GM23338 (cell line): ENCODE data around the gene ANKRD23. TPM values are rescaled to one million over a fixed set of nuclear protein-coding genes. Genes with fewer than 3 reads are reported as not detected.

Experiments
- ATAC-seq: fragments of 200-7000 bp; cut with Tn5 transposase; 3 replicates; pipeline ENCODE4 v1.9.1; 2020
- DNase-seq: peaks from one replicate; pipeline ENCODE4 v3.0.0-alpha.2; 2015; ENCODE audit warnings: low spot score
- H2AFZ ChIP-seq: fragments of 200-600 bp; sonication (generic); 2 replicates; pipeline ENCODE4 v1.8.0; 2016; ENCODE audit warnings: antibody characterized with exemption, mild to moderate bottlenecking, moderate library complexity
- H3F3A ChIP-seq: fragments of 200-600 bp; sonication (generic); replicated peaks from 2 replicates; pipeline ENCODE4 v1.8.0; 2017; ENCODE audit warnings: antibody characterized with exemption, mixed run types, low read depth
- H3K27ac ChIP-seq: fragments of 200-600 bp; sonication (generic); 2 replicates; pipeline ENCODE4 v1.6.1; 2016; ENCODE audit warnings: low read depth
- H3K27me3 ChIP-seq: fragments of 200-600 bp; sonication (generic); 2 replicates; pipeline ENCODE4 v1.8.0; 2016; ENCODE audit warnings: mild to moderate bottlenecking, mixed run types, moderate library complexity; ENCODE audit not compliant: insufficient read depth
- H3K36me3 ChIP-seq: fragments of 200-600 bp; sonication (generic); 2 replicates; pipeline ENCODE4 v1.8.0; 2016; ENCODE audit warnings: mild to moderate bottlenecking; ENCODE audit not compliant: insufficient read depth
- H3K4me1 ChIP-seq: fragments of 200-600 bp; sonication (generic); 2 replicates; pipeline ENCODE4 v1.8.0; 2016; ENCODE audit warnings: mild to moderate bottlenecking, moderate library complexity; ENCODE audit not compliant: insufficient read depth
- H3K4me2 ChIP-seq: fragments of 200-600 bp; sonication (generic); 2 replicates; pipeline ENCODE4 v1.7.1; 2017; ENCODE audit warnings: mixed run types
- H3K4me3 ChIP-seq: fragments of 200-600 bp; sonication (generic); 2 replicates; pipeline ENCODE4 v1.6.1; 2016; ENCODE audit warnings: mixed run types
- H3K79me2 ChIP-seq: fragments of 200-600 bp; sonication (generic); replicated peaks from 2 replicates; pipeline ENCODE4 v1.8.0; 2017; ENCODE audit warnings: mild to moderate bottlenecking; ENCODE audit not compliant: insufficient read depth
- H3K9me2 ChIP-seq: fragments of 200-600 bp; sonication (generic); 2 replicates; pipeline ENCODE4 v1.8.0; 2017; ENCODE audit not compliant: insufficient read depth
- H4K20me1 ChIP-seq: fragments of 200-600 bp; sonication (generic); replicated peaks from 2 replicates; pipeline ENCODE4 v1.8.0; 2017; ENCODE audit warnings: mild to moderate bottlenecking; ENCODE audit not compliant: insufficient read depth
- H3K27ac Mint-ChIP-seq: 2 replicates; pipeline ENCODE4 v1.8.0; 2020; ENCODE audit warnings: inconsistent platforms, mild to moderate bottlenecking, moderate library complexity, mixed read lengths
- H3K27me3 Mint-ChIP-seq: 3 replicates; pipeline ENCODE4 v1.8.0; 2022; ENCODE audit warnings: low read depth, mild to moderate bottlenecking, moderate library complexity, mixed read lengths, inconsistent platforms; ENCODE audit not compliant: insufficient read depth, poor library complexity
- H3K36me3 Mint-ChIP-seq: 3 replicates; pipeline ENCODE4 v1.8.0; 2021; ENCODE audit warnings: low read depth, mild to moderate bottlenecking, inconsistent platforms, moderate library complexity, mixed read lengths
- H3K4me1 Mint-ChIP-seq: 3 replicates; pipeline ENCODE4 v1.8.0; 2020; ENCODE audit warnings: mild to moderate bottlenecking, inconsistent platforms, mixed read lengths
- H3K4me3 Mint-ChIP-seq: 3 replicates; pipeline ENCODE4 v1.8.0; 2021; ENCODE audit warnings: moderate library complexity, mild to moderate bottlenecking, inconsistent platforms, mixed read lengths
- H3K9me3 Mint-ChIP-seq: 3 replicates; pipeline ENCODE4 v1.8.0; 2020; ENCODE audit warnings: moderate library complexity, mild to moderate bottlenecking, inconsistent platforms, mixed read lengths
- CTCF ChIP-seq, 2 experiments: fragments of 200-600 bp in 1 of 2; sonication (generic) in 1 of 2; conservative IDR thresholded peaks; 2 replicates each; pipeline versions ENCODE4 v1.5.1 to v1.6.1; 2016 to 2017; ENCODE audit warnings: antibody characterized with exemption in 2 of 2, low read depth in 2 of 2, mild to moderate bottlenecking in 2 of 2, moderate library complexity in 1 of 2
- EZH2 ChIP-seq: fragments of 200-600 bp; sonication (generic); IDR thresholded peaks from one replicate; pipeline ENCODE4 v1.8.0; 2017; ENCODE audit warnings: antibody characterized with exemption, mild to moderate bottlenecking, low read depth; ENCODE audit not compliant: unreplicated experiment
- EZH2phosphoT487 ChIP-seq: fragments of 200-600 bp; sonication (generic); IDR thresholded peaks from one replicate; pipeline ENCODE4 v1.8.1; 2018; ENCODE audit warnings: antibody characterized with exemption; ENCODE audit not compliant: unreplicated experiment
- JUNB ChIP-seq: IDR thresholded peaks from one replicate; pipeline ENCODE4 v1.6.1; 2016; ENCODE audit warnings: antibody characterized with exemption; ENCODE audit not compliant: unreplicated experiment
- STAT1 ChIP-seq: IDR thresholded peaks from one replicate; pipeline ENCODE4 v1.6.1; 2016; ENCODE audit warnings: antibody characterized with exemption; ENCODE audit not compliant: unreplicated experiment
- ZNF114 ChIP-seq: fragments of 250-450 bp; sonication (Bioruptor Pico); IDR thresholded peaks from 2 replicates; pipeline ENCODE4 v1.5.0; 2020; ENCODE audit warnings: mild to moderate bottlenecking, moderate library complexity
- polyA plus RNA-seq: library from polyadenylated mRNA; unstranded; fragments of >200 nt; fragmentation: Nextera tagmentation; extraction: Ambion mirVana; gene quantifications from 2 replicates; pipeline ENCODE4 v1.2.1, GENCODE V29; 2016
- total RNA-seq: library from RNA; depleted of rRNA; stranded (reverse); fragments of >200 nt; shearing (Covaris generic); gene quantifications from 2 replicates; pipeline ENCODE4 v1.2.3, GENCODE V29; 2014

Gene ANKRD23
- total and polyA plus RNA-seq, 2 experiments from 2014 or later, result 4.0 to 5.0 TPM

GRCh38 chr2:96801005-96801785 lies 42.6 kb downstream of the ANKRD23 start:
- no peak overlapping the region for H3K27ac Mint-ChIP-seq
- no peaks in the 10 kb centered on the region for H4K20me1 ChIP-seq
- H3K36me3 ChIP-seq, result no peaks in the 10 kb centered on the region
- H3K4me2 ChIP-seq, result no peak overlapping the region
- H3K27me3 ChIP-seq, result no peaks in the 10 kb centered on the region
- no peak overlapping the region for H3K4me3 ChIP-seq
- H3K4me3 Mint-ChIP-seq, result no peak overlapping the region
- peak; percentile 97 for ATAC-seq
- peaks cover 5% of the 10 kb centered on the region for H3K27me3 Mint-ChIP-seq
- H3K36me3 Mint-ChIP-seq, result peaks cover 4% of the 10 kb centered on the region; the same call in 2 of the 3 replicates
- no peaks in the 10 kb centered on the region for H3K4me1 ChIP-seq
- H3F3A ChIP-seq, result no peaks in the 10 kb centered on the region; the same call in 1 of the 2 replicates
- H3K27ac ChIP-seq, result peak overlapping the region; percentile 72; the same call in 1 of the 2 replicates
- TF ChIP-seq JUNB (no peak), CTCF (conservative IDR thresholded peaks at IDR 0.05; ENCODE audit: low read depth in 2 of 2) (peak; percentile 77 to 92), STAT1 (no peak), EZH2 (no peak)
- H2AFZ ChIP-seq, result no peak overlapping the region
- H3K4me1 Mint-ChIP-seq, result no peaks in the 10 kb centered on the region
- no peaks in the 10 kb centered on the region for H3K79me2 ChIP-seq
- H3K9me3 Mint-ChIP-seq, result 0 out of 3 replicates have a peak, but pooled peaks cover 2% of the 10 kb centered on the region
- peak; percentile 81 for DNase-seq
- H3K9me2 ChIP-seq, result no peaks in the 10 kb centered on the region

GRCh38 chr2:96800061-96801004 lies 43.5 kb downstream of the ANKRD23 start:
- H3K4me2 ChIP-seq, result no peak overlapping the region
- DNase-seq, result no peak
- no peaks in the 10 kb centered on the region for H3K27me3 ChIP-seq
- H3K4me3 ChIP-seq, result no peak overlapping the region
- H4K20me1 ChIP-seq, result no peaks in the 10 kb centered on the region
- H3F3A ChIP-seq, result no peaks in the 10 kb centered on the region; the same call in 1 of the 2 replicates
- no peak for TF ChIP-seq EZH2phosphoT487
- peak; percentile 56 for ATAC-seq
- no peak overlapping the region for H2AFZ ChIP-seq
- H3K27me3 Mint-ChIP-seq, result peaks cover 5% of the 10 kb centered on the region
- H3K79me2 ChIP-seq, result no peaks in the 10 kb centered on the region
- H3K4me1 ChIP-seq, result no peaks in the 10 kb centered on the region
- H3K36me3 Mint-ChIP-seq, result peaks cover 3% of the 10 kb centered on the region; the same call in 1 of the 3 replicates
- no peak overlapping the region for H3K27ac Mint-ChIP-seq
- no peak overlapping the region for H3K27ac ChIP-seq
- no peak overlapping the region for H3K4me3 Mint-ChIP-seq
- H3K9me2 ChIP-seq, result no peaks in the 10 kb centered on the region
- no peaks in the 10 kb centered on the region for H3K36me3 ChIP-seq
- H3K4me1 Mint-ChIP-seq, result no peaks in the 10 kb centered on the region
- H3K9me3 Mint-ChIP-seq, result no peaks in the 10 kb centered on the region

GRCh38 chr2:96799623-96799935 lies 44.2 kb downstream of the ANKRD23 start:
- H3K4me3 Mint-ChIP-seq, result no peak overlapping the region
- H3K36me3 Mint-ChIP-seq, result no peaks in the 10 kb centered on the region
- no peaks in the 10 kb centered on the region for H3K27me3 ChIP-seq
- no peak for TF ChIP-seq ZNF114
- no peak for TF ChIP-seq EZH2phosphoT487
- no peak for TF ChIP-seq EZH2
- no peak for TF ChIP-seq STAT1
- no peak overlapping the region for H3K4me2 ChIP-seq
- no peaks in the 10 kb centered on the region for H3K4me1 Mint-ChIP-seq
- DNase-seq (no peak), ATAC-seq (no peak)
- H4K20me1 ChIP-seq, result no peaks in the 10 kb centered on the region
- H3K27ac Mint-ChIP-seq, result no peak overlapping the region
- no peak overlapping the region for H3K27ac ChIP-seq
- H3K9me2 ChIP-seq, result no peaks in the 10 kb centered on the region
- H3K4me1 ChIP-seq, result no peaks in the 10 kb centered on the region
- H3F3A ChIP-seq, result no peaks in the 10 kb centered on the region; the same call in 1 of the 2 replicates
- no peaks in the 10 kb centered on the region for H3K9me3 Mint-ChIP-seq
- H3K27me3 Mint-ChIP-seq, result peaks cover 5% of the 10 kb centered on the region
- no peaks in the 10 kb centered on the region for H3K36me3 ChIP-seq
- no peak overlapping the region for H2AFZ ChIP-seq
- H3K4me3 ChIP-seq, result no peak overlapping the region
- H3K79me2 ChIP-seq, result no peaks in the 10 kb centered on the region
